HFF-Myc (cell line): ENCODE data around the gene POLR2F.

Experiments
- DNase-seq: peaks from one replicate; pipeline ENCODE4 v3.0.0-alpha.2; 2011; ENCODE audit warnings: low read depth; ENCODE audit errors: extremely low read depth
- H3K4me3 ChIP-seq: replicated peaks from 2 replicates; pipeline ENCODE4 v1.5.1; 2011; ENCODE audit warnings: low read depth, mild to moderate bottlenecking, control low read depth, low read length
- CTCF ChIP-seq: IDR thresholded peaks from 2 replicates; pipeline ENCODE4 v1.5.1; 2012; ENCODE audit warnings: mild to moderate bottlenecking, low read depth, low read length, control low read depth; ENCODE audit errors: missing control alignments

Gene POLR2F

GRCh38 chr22:37982938-37983859, 29.7 kb downstream of the POLR2F start:
- no peak for DNase-seq
- TF ChIP-seq CTCF, result peak; percentile 55
- no peak overlapping the region for H3K4me3 ChIP-seq

GRCh38 chr22:37983860-37984791, 30.6 kb downstream of the POLR2F start, which contains the start of gene SOX10:
SOX10 (minus strand) TSS chr22:37984555; CDS start chr22:37983784, 771 bp downstream.
- DNase-seq, result no peak
- no peak within 1 kb of the TSS for H3K4me3 ChIP-seq
- TF ChIP-seq CTCF, result no peak

- no peak for TF ChIP-seq CTCF
- DNase-seq, result no peak
- H3K4me3 ChIP-seq, result no peak overlapping the region
These were observed 31.6 kb downstream of the POLR2F start for GRCh38 chr22:37985050-37985585.

- H3K4me3 ChIP-seq, result no peak overlapping the region
- no peak for DNase-seq
- TF ChIP-seq CTCF, result no peak
These were observed 32.3 kb downstream of the POLR2F start for GRCh38 chr22:37985751-37986281.

- DNase-seq, result no peak
- no peak overlapping the region for H3K4me3 ChIP-seq
- no peak for TF ChIP-seq CTCF
These were observed 32.9 kb downstream of the POLR2F start for GRCh38 chr22:37986371-37986770.
